ENCODE results near the gene DNAJB11. TPM values are rescaled to one million over a fixed set of nuclear protein-coding genes. Genes with fewer than 3 reads are reported as not detected.

DNAJB11 gene
- total RNA-seq, 1 donor from 2014 or later, result 24.6 TPM

- intact Hi-C loops (cut with micrococcal nuclease), result no loop called here
- TF ChIP-seq CTCF (IDR thresholded peaks at IDR 0.05; ENCODE audit: borderline replicate concordance), result no peak
- peaks cover 51% of the 10 kb centered on the region for H3K27me3 ChIP-seq (ENCODE audit: low read depth)
- H3K27ac ChIP-seq (replicated peaks), result no peak overlapping the region
- no peaks in the 10 kb centered on the region for H3K9me3 ChIP-seq (replicated peaks)
- no peaks in the 10 kb centered on the region for H3K36me3 ChIP-seq
- no peak overlapping the region for H3K4me3 ChIP-seq
- no peak for DNase-seq
- H3K4me1 ChIP-seq, result peaks cover 5% of the 10 kb centered on the region
Observed at GRCh38 chr3:186621894-186622650, 51.6 kb downstream of the DNAJB11 start.

DNA sequence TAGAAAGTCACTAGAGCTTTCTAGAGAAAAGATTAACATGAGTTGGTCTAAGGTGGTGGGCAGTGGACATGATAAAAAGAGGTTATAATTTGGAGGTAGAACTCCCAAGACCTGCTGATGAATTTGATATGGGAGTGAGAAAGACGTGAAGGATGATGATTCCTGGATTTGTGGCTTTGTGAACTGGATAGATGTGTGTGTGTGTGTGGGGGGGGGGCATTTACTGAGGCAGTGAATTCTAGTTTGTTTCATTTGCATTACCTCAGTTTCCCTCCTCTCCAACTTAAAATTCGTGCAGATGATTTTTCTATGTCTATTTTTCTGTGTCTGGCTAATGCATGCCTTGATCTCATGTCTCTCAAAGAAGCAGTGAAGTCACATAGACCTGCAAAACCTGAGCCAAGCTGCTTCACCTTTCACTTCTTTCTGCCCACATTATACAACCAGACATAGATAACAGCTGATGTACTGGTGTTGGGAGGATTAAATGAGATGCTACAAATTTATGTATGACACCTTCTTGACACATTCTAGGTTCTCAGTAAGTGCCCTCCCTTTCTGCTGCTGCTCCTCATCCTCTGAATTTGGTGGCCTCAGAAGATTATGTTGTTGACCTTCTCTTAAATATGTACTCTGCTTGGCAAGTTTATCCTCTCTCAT, 52.3 kb downstream of the DNAJB11 start:
- Histone ChIP-seq H3K4me3 (no peak overlapping the region), H3K27me3 (ENCODE audit: low read depth) (peaks cover 45% of the 10 kb centered on the region), H3K27ac (replicated peaks) (no peak overlapping the region), H3K36me3 (no peaks in the 10 kb centered on the region), H3K9me3 (replicated peaks) (no peaks in the 10 kb centered on the region), H3K4me1 (no peaks in the 10 kb centered on the region)
- no peak for TF ChIP-seq CTCF (IDR thresholded peaks at IDR 0.05; ENCODE audit: borderline replicate concordance)
- no peak for DNase-seq
- intact Hi-C loops (cut with micrococcal nuclease), result no loop called here

DNA sequence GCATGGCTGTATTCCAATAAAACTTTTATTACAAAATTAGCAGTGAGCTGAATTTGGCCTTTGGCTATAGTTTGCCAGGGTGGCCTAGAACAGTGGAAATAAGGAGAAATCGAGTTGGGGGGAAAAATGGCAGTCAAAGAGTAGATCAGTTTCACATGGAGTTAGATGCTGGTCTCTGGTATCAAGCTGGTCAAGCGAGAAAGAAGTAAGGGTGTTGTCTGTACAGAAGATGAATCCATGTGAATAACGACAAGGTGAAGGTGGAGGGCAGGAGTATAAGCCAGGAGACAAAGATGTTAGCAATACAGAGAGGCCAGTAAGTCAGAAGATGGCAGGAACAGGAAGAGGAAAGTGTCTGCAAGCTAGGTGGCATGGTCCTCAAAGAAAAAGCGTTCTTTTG, 54.1 kb downstream of the DNAJB11 start:
- no peak for TF ChIP-seq CTCF (IDR thresholded peaks at IDR 0.05; ENCODE audit: borderline replicate concordance)
- no peaks in the 10 kb centered on the region for H3K36me3 ChIP-seq
- H3K4me1 ChIP-seq, result no peaks in the 10 kb centered on the region
- no peak overlapping the region for H3K4me3 ChIP-seq
- intact Hi-C loops (cut with micrococcal nuclease), result no loop called here
- peaks cover 30% of the 10 kb centered on the region for H3K27me3 ChIP-seq (ENCODE audit: low read depth)
- H3K27ac ChIP-seq (replicated peaks), result no peak overlapping the region
- no peak for DNase-seq
- H3K9me3 ChIP-seq (replicated peaks), result no peaks in the 10 kb centered on the region

GRCh38 chr3:186625600-186626042, 55.1 kb downstream of the DNAJB11 start:
- H3K27ac ChIP-seq (replicated peaks), result no peak overlapping the region
- H3K9me3 ChIP-seq (replicated peaks), result no peaks in the 10 kb centered on the region
- H3K4me3 ChIP-seq, result no peak overlapping the region
- no peak for DNase-seq
- TF ChIP-seq CTCF (IDR thresholded peaks at IDR 0.05; ENCODE audit: borderline replicate concordance), result no peak
- no peaks in the 10 kb centered on the region for H3K36me3 ChIP-seq
- no peaks in the 10 kb centered on the region for H3K4me1 ChIP-seq
- intact Hi-C loops (cut with micrococcal nuclease), result no loop called here
- H3K27me3 ChIP-seq (ENCODE audit: low read depth), result peaks cover 20% of the 10 kb centered on the region

DNA sequence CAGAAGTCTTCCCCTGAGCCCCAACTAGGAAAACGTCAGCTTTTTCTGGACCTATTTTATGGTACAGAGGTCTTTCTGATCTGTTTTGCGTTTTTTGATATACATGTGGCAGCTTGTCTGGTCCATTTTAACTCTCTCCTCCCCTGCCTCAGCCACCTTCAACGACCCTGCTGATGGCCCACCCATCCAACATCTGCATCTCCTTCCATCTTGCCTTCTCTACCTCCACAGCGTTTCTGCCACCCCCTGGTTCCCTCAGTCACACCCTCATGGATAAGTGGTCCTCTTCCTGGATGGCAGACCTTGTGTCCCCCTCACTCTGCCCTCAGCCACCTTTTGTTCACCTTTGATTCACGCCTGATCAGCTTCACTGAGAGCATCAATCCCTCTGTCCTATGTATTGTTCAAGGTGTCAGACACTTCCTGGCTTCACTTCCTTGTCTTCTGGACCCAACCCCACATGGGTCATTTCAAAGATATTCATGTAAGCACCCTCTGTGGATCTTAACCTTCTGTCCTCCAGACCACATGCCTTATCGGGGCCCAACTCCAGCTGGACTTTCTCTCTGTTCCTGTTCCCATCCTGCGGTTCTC, 55.8 kb downstream of the DNAJB11 start:
- H3K27ac ChIP-seq (replicated peaks), result no peak overlapping the region
- DNase-seq, result no peak
- TF ChIP-seq CTCF (IDR thresholded peaks at IDR 0.05; ENCODE audit: borderline replicate concordance), result no peak
- no peaks in the 10 kb centered on the region for H3K9me3 ChIP-seq (replicated peaks)
- peaks cover 13% of the 10 kb centered on the region for H3K27me3 ChIP-seq (ENCODE audit: low read depth)
- H3K4me3 ChIP-seq, result no peak overlapping the region
- no peaks in the 10 kb centered on the region for H3K4me1 ChIP-seq
- intact Hi-C loops (cut with micrococcal nuclease), result no loop called here
- H3K36me3 ChIP-seq, result no peaks in the 10 kb centered on the region

All from left ventricle myocardium inferior (tissue), 1 donor.